Activated CD4-positive, alpha-beta memory T cell treated with anti-CD3 and anti-CD28 coated beads, Interleukin-2, amount 10 ng/mL, durations not matched to agents 7 days and 5 days (primary cell): ENCODE data around the gene FYB1. TPM values are rescaled to one million over a fixed set of nuclear protein-coding genes. Genes with fewer than 3 reads are reported as not detected.
A peak's percentile ranks its signal among the peaks of the same experiment; 100 is the strongest.
"Not testable (repeated sequence)": the region's sequence is repeated elsewhere in the genome, so short reads cannot be mapped to it uniquely, and the experiment has no call there.

Experiments
- CTCF ChIA-PET: fragments of 350-600 bp; sonication (Branson Sonifier 250); formaldehyde crosslinking; loops from one replicate; lab custom pipeline; 2021; ENCODE audit warnings: antibody characterized with exemption, inconsistent platforms; lab: Charles Lee
- POLR2A ChIA-PET: fragments of 350-600 bp; sonication (Branson Sonifier 250); formaldehyde crosslinking; loops from one replicate; lab custom pipeline; 2021; ENCODE audit warnings: antibody characterized with exemption; lab: Charles Lee
- DNase-seq: peaks from one replicate; pipeline ENCODE4 v3.0.0-alpha.2; 2020
- H3K27ac Mint-ChIP-seq: one replicate; pipeline ENCODE4 v1.8.0; 2021; ENCODE audit warnings: mild to moderate bottlenecking, mixed read lengths
- H3K27me3 Mint-ChIP-seq: one replicate; pipeline ENCODE4 v1.8.0; 2021; ENCODE audit warnings: mixed read lengths
- H3K36me3 Mint-ChIP-seq: one replicate; pipeline ENCODE4 v1.8.0; 2021; ENCODE audit warnings: low read depth, mixed read lengths
- H3K4me1 Mint-ChIP-seq: one replicate; pipeline ENCODE4 v1.8.0; 2021; ENCODE audit warnings: mixed read lengths
- H3K4me3 Mint-ChIP-seq: one replicate; pipeline ENCODE4 v1.8.0; 2021; ENCODE audit warnings: mild to moderate bottlenecking, mixed read lengths
- H3K9me3 Mint-ChIP-seq: one replicate; pipeline ENCODE4 v1.8.0; 2021; ENCODE audit warnings: mixed read lengths
- total RNA-seq, 2 experiments: library from RNA; stranded (reverse); gene quantifications; one replicate each; pipeline ENCODE4 v1.2.3, GENCODE V29; 2021

The FYB1 gene
- total RNA-seq, 2 experiments from 2014 or later, result 260 to 270 TPM

DNA sequence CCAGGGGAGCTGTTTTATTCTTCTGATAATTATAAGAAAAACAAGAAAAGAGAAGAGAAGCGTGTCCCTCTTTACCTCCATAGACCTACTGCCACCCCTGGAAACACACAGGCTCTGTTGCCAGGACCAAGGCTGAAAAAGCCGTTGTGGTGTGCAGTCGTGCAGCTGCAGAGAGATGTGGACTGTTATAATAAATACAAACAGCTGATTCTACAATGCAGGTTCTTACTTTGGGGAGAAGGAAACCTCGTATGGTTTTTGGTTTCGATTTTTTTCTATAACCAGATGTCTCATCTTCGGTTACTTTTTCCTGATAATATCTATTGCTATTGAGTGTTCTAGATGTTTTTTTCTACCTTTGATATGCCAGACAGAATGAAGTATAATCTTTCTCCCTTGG is 28.1 kb downstream of the FYB1 start:
- Mint-ChIP-seq H3K27ac (peak overlapping the region; percentile 92), H3K4me3 (peak overlapping the region; percentile 75), H3K27me3 (no peaks in the 10 kb centered on the region), H3K36me3 (peaks cover 65% of the 10 kb centered on the region), H3K9me3 (no peaks in the 10 kb centered on the region), H3K4me1 (peaks cover 93% of the 10 kb centered on the region)
- ChIA-PET POLR2A (interaction anchor here (1.1 to 19.0 kb wide), 9 partner anchors 10 to 38 kb away, joined by 4 to 508 read pairs (median 71); no protein-coding TSS in a partner anchor), CTCF (interaction anchor here (0.8 to 12.6 kb wide), 8 partner anchors 10 to 92 kb away, joined by 3 to 97 read pairs (median 9); partner anchors contain the start of gene FYB1)
- peak; percentile 63 for DNase-seq

DNA sequence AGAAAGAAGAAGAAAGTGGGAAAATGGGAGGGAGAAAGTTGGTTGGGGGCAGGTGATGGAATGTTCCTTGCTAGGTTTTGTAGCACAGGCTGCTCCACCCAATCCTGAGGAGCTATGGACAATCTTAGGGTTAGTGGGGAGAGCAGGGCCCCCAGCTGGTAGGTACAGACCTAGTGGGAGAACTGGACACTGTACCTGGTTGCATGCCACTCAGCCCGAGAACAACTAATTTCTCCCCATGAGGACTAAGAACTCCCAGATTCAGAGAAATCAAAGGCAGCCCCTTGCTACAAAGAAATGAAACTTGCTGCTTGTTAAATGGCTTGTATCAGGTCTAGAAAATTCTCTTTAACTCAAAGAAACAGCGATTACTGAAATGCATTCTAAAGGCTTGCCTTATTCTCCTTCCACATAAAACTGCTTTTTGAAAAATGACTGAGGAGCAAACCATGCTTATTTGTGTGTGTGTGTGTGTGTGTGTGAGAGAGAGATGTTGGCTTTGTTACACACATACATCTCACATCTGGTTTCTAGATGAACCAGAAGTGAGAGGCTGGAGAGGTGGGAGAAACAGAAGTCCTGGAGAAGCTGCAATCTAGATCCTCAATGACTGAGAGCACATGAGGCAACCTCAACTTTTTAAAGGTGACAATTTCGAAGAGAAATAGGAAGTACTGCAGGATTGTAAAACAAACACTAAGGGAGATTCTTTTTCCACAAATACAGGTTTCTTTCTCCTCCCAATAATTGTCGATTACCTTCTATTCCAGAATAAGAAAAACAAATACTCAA is 28.9 kb downstream of the FYB1 start:
- Mint-ChIP-seq H3K36me3 (peaks cover 66% of the 10 kb centered on the region), H3K4me1 (peaks cover 95% of the 10 kb centered on the region), H3K4me3 (peak overlapping the region; percentile 75), H3K27me3 (no peaks in the 10 kb centered on the region), H3K27ac (peak overlapping the region; percentile 92), H3K9me3 (no peaks in the 10 kb centered on the region)
- ChIA-PET CTCF (interaction anchor here (0.8 to 12.6 kb wide), 9 partner anchors 9 to 31 kb away, joined by 3 to 97 read pairs (median 5); partner anchors contain the start of gene FYB1), POLR2A (interaction anchor here (0.9 to 19.0 kb wide), 12 partner anchors 10 to 117 kb away, joined by 3 to 508 read pairs (median 20); no protein-coding TSS in a partner anchor)
- no peak for DNase-seq

DNA sequence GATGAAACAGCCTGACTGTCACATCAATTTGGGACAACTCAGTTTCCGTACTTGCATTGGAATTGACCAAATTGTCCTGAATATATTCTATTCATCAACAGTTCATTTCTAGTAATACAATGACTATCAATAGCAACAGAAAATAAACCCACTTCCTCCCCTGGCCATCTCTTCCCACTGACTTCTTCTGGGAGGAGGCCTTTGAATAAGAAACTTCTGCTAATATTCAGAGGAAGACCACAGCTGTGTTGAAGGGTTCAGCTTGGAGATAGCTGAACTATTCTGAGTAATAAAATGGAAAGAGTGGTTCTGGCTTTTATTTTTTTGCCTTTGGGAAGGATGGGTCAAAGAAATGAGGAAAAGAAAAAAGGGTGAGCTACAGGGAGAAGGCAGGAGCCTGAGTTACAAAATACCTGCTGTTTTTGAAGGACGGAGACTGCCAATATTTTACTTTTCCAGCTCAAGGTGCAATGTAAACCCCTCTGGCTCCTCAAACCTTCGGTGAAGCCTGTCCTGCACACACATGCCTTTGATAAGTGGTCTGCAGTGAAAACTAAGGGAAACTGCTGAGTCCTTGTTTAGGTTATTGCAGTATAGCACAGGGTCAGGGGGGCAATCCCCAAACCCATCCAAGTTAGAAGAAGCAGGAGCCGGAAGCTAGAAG is 29.9 kb downstream of the FYB1 start:
- peak overlapping the region; percentile 75 for H3K4me3 Mint-ChIP-seq
- DNase-seq, result no peak
- no peaks in the 10 kb centered on the region for H3K27me3 Mint-ChIP-seq
- ChIA-PET CTCF (interaction anchor here (1.0 to 12.6 kb wide), 6 partner anchors 8 to 29 kb away, joined by 3 to 97 read pairs (median 18); partner anchors contain the start of gene FYB1), POLR2A (interaction anchor here (0.8 to 19.0 kb wide), 12 partner anchors 11 to 116 kb away, joined by 3 to 508 read pairs (median 18); no protein-coding TSS in a partner anchor)
- H3K4me1 Mint-ChIP-seq, result peaks cover 93% of the 10 kb centered on the region
- H3K9me3 Mint-ChIP-seq, result no peaks in the 10 kb centered on the region
- peaks cover 60% of the 10 kb centered on the region for H3K36me3 Mint-ChIP-seq
- peak overlapping the region; percentile 92 for H3K27ac Mint-ChIP-seq

DNA sequence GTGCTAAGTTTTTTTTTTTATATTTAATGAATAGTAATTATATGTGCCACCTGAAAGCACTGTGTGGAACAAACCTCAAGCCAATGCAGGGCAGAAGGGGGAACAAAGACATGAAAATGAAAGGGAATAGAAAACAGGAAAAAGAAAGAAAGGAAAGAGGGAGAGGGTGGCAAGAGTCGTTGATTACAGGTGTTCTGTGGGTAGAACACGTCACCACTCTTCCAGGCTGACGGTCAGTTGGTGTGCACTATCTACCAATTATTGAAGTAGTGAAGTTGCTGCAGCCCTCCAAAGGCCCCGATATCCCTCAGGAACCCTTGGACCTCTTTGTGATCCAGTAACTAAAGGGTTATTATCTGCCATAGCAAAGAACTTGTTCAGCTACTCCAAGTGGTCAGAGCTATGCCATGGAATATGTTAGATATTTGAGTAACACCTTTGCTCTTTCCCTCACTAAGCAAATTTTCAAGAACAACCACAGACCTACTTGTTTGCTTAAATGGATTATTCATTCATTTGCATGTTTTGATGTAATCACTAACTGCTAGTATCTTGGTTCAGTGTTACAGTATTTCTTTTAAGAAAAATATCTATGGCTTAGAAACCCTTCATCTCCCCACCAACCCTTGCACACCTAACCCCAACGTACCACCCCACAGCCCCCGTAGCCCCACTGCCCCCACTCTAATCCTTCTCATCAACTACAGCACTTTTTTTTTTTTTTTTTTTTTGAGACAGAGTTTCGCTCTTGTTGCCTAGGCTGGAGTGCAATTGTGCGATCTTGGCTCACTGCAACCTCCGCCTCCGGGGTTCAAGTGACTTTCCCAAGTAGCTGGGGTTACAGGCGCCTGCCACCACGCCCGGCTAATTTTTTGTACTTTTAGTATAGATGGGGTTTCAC is 31.3 kb downstream of the FYB1 start:
- ChIA-PET CTCF (interaction anchor here (0.7 to 12.6 kb wide), 10 partner anchors 8 to 35 kb away, joined by 3 to 97 read pairs (median 4); partner anchors contain the start of gene FYB1), POLR2A (interaction anchor here (0.8 to 19.0 kb wide), 12 partner anchors 8 to 115 kb away, joined by 3 to 508 read pairs (median 28); no protein-coding TSS in a partner anchor)
- no peak for DNase-seq
- H3K4me3 Mint-ChIP-seq, result peak overlapping the region; percentile 75
- H3K27ac Mint-ChIP-seq, result peak overlapping the region; percentile 92
- no peaks in the 10 kb centered on the region for H3K9me3 Mint-ChIP-seq
- no peaks in the 10 kb centered on the region for H3K27me3 Mint-ChIP-seq
- peaks cover 88% of the 10 kb centered on the region for H3K4me1 Mint-ChIP-seq
- peaks cover 53% of the 10 kb centered on the region for H3K36me3 Mint-ChIP-seq

DNA sequence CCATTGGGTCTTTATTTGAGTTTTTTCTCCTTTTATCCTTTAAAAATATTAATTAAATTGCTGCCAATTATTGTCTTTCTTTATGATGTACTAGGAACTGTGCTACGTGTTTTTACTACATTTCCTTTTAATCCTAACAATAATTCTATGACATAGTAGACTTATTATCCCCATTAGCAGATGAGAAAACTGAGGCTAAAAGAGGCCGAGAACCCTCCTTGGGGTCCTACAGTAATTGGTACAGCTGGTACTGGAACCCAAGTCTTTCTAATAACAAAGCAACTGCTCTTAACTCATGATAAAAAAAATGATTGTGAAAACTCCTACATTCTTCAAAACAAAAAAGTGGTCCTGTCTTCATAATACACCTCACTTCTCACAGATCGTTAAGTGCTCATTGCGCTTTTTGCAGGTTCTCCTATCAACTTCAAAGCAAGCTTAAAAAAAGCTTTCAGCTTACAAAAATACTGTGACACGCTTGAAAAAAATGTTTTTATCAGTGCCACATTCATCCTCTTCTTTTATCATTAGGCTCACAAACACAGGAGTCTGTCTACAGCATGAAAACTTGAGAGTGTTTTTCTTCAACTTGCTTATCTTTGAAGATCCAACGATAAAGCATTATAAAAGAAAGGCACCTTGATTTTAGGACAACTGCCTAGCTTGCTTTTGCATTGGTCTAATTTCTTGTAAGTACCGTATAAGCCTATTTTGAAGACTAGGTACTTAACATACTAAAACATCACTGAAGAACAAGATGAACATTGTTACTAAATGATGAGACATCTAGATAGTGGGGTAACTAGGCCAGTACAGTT is 32.4 kb downstream of the FYB1 start:
- Mint-ChIP-seq H3K27me3 (no peaks in the 10 kb centered on the region), H3K4me3 (peak overlapping the region; percentile 75), H3K36me3 (peaks cover 56% of the 10 kb centered on the region), H3K9me3 (no peaks in the 10 kb centered on the region), H3K27ac (peak overlapping the region; percentile 92), H3K4me1 (peaks cover 88% of the 10 kb centered on the region)
- ChIA-PET CTCF (interaction anchor here (1.2 to 12.6 kb wide), 6 partner anchors 9 to 31 kb away, joined by 5 to 97 read pairs (median 8); partner anchors contain the start of gene FYB1), POLR2A (interaction anchor here (0.8 to 19.0 kb wide), 11 partner anchors 9 to 88 kb away, joined by 3 to 508 read pairs (median 28); no protein-coding TSS in a partner anchor)
- no peak for DNase-seq

DNA sequence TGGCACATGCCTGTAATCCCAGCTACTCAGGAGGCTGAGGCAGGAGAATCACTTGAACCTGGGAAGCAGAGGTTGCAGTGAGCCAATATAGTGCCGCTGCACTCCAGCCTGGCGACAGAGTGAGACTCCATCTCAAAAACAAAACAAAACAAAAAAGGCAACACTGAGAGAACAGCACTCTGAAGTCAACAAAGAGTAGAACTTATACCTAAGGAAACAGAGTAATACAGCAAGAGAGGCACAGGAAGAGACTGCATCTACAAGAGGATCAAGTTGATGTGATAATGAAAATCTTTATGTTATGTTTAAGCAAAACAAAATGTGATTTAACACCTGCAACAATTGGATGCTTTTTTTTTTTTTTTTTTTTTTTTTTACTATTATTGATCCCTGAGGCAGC is 33.1 kb downstream of the FYB1 start:
- ChIA-PET POLR2A (interaction anchor here (0.6 to 19.0 kb wide), 11 partner anchors 8 to 178 kb away, joined by 3 to 508 read pairs (median 28); partner anchors contain the start of gene C9), CTCF (interaction anchor here (0.7 to 12.6 kb wide), 7 partner anchors 10 to 38 kb away, joined by 3 to 97 read pairs (median 7); partner anchors contain the start of gene FYB1)
- DNase-seq, result no peak
- peak overlapping the region; percentile 76 for H3K4me3 Mint-ChIP-seq
- peaks cover 88% of the 10 kb centered on the region for H3K4me1 Mint-ChIP-seq
- H3K27me3 Mint-ChIP-seq, result no peaks in the 10 kb centered on the region
- H3K36me3 Mint-ChIP-seq, result peaks cover 62% of the 10 kb centered on the region
- peak overlapping the region; percentile 88 for H3K27ac Mint-ChIP-seq
- no peaks in the 10 kb centered on the region for H3K9me3 Mint-ChIP-seq

DNA sequence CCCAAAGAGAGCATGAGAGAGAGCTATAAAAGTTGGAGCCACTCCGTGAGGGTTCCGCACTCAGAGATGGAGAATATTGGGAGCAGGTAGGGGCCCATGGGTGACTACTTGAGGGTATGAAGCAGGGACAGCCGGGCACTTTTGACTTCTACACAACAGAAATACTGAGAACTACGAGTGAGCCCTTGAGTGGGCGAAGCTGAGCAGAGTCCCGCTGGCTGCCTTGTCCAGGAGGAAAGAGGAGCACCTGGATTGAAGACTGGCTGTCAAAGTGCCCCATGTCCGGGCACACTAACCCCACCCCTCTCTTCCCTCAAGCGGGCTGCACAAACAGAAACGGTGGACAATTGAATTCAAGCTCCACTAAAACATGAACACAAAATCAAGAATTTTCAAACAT is 33.6 kb downstream of the FYB1 start:
- H3K9me3 Mint-ChIP-seq, result no peaks in the 10 kb centered on the region
- H3K4me1 Mint-ChIP-seq, result peaks cover 88% of the 10 kb centered on the region
- H3K27ac Mint-ChIP-seq, result peak overlapping the region; percentile 88
- no peak for DNase-seq
- H3K36me3 Mint-ChIP-seq, result peaks cover 64% of the 10 kb centered on the region
- peak overlapping the region; percentile 76 for H3K4me3 Mint-ChIP-seq
- ChIA-PET POLR2A (interaction anchor here (0.6 to 19.0 kb wide), 9 partner anchors 7 to 178 kb away, joined by 3 to 508 read pairs (median 71); partner anchors contain the start of gene C9), CTCF (interaction anchor here (0.7 to 12.6 kb wide), 8 partner anchors 9 to 98 kb away, joined by 3 to 97 read pairs (median 6); partner anchors contain the start of gene FYB1)
- H3K27me3 Mint-ChIP-seq, result no peaks in the 10 kb centered on the region

DNA sequence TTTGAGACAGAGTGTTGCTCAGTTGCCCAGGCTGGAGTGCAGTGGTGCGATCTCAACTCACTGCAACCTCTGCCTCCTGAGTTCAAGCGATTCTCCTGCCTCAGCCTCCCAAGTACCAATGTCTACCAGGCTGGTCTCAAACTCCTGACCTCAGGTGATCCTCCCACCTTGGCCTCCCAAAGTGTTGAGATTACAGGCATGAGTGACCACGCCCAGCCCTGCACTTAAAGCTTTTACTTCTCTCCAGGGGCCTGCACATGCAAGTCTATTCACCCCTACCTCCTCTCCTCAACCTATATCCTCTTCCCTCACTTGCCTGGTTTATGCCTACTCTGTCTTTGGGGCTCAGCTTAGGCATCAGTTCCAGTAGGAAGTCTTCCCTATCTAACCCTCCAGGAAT is 39.8 kb downstream of the FYB1 start:
- H3K27ac Mint-ChIP-seq, result peak overlapping the region; percentile 92
- CTCF ChIA-PET, result interaction anchor here (0.8 to 6.2 kb wide), 8 partner anchors 10 to 104 kb away, joined by 3 to 71 read pairs (median 6); no protein-coding TSS in a partner anchor
- DNase-seq, H3K27me3 Mint-ChIP-seq, H3K9me3 Mint-ChIP-seq: not testable (repeated sequence)
- H3K4me3 Mint-ChIP-seq, result peak overlapping the region; percentile 65
- POLR2A ChIA-PET, result interaction anchor here (1.3 to 11.9 kb wide), 8 partner anchors 9 to 37 kb away, joined by 3 to 508 read pairs (median 36); no protein-coding TSS in a partner anchor
- peaks cover 51% of the 10 kb centered on the region for H3K36me3 Mint-ChIP-seq
- peaks cover 91% of the 10 kb centered on the region for H3K4me1 Mint-ChIP-seq

DNA sequence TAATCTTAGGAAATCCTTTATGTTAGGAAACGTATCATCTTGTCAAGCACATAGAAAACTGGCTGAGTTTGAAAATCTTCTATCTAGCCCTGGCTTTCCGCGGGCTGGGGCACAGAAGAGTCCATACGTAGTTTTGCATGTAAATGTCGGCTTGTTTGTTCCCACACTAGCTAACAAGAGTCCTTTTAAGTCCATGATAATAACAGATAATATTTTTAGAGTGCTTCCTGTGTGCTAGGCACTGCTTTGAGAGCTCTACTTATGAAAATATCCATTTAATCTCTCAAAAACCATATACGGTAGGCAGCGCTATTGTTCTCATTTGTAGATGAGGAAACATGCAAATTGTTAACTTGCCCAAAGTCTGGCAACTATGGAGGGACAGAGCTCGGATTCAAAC is 40.5 kb downstream of the FYB1 start:
- Mint-ChIP-seq H3K9me3 (no peaks in the 10 kb centered on the region), H3K27me3 (no peaks in the 10 kb centered on the region), H3K27ac (peak overlapping the region; percentile 92), H3K4me3 (peak overlapping the region; percentile 65), H3K36me3 (peaks cover 58% of the 10 kb centered on the region), H3K4me1 (peaks cover 95% of the 10 kb centered on the region)
- CTCF ChIA-PET, result interaction anchor here (0.8 to 6.2 kb wide), 8 partner anchors 10 to 104 kb away, joined by 3 to 71 read pairs (median 6); no protein-coding TSS in a partner anchor
- DNase-seq, result no peak
- POLR2A ChIA-PET, result interaction anchor here (1.3 to 11.9 kb wide), 10 partner anchors 9 to 96 kb away, joined by 3 to 508 read pairs (median 21); no protein-coding TSS in a partner anchor

DNA sequence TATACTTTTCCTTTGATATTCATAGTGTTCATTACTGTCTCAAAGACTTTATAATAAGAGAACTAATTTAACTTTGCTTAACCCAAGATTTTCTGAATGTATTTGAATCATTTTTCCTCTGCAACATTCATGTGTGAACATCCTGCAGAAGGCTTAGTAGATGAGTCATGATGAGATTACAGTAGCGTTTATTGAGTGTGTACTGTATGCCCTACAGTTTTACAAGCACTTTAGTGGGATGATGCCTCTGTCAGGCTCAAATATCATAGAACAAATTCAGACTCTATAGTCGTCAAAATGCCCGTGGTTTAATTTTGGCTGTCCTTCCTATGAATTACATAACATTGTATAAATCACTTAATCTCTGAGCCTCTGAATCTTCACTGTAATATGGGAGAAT is 41.2 kb downstream of the FYB1 start:
- Mint-ChIP-seq H3K27ac (peak overlapping the region; percentile 92), H3K4me3 (peak overlapping the region; percentile 65), H3K27me3 (no peaks in the 10 kb centered on the region), H3K36me3 (peaks cover 59% of the 10 kb centered on the region), H3K4me1 (peaks cover 96% of the 10 kb centered on the region), H3K9me3 (peaks cover 2% of the 10 kb centered on the region)
- CTCF ChIA-PET, result interaction anchor here (0.8 to 6.2 kb wide), 9 partner anchors 11 to 105 kb away, joined by 3 to 71 read pairs (median 5); no protein-coding TSS in a partner anchor
- DNase-seq, result no peak
- POLR2A ChIA-PET, result interaction anchor here (0.9 to 11.9 kb wide), 13 partner anchors 8 to 105 kb away, joined by 3 to 508 read pairs (median 7); no protein-coding TSS in a partner anchor
